CD4-positive, alpha-beta T cell treated with Interleukin-15 for 4 hours (primary cell): ENCODE data around the gene C2orf80.
"Not testable (repeated sequence)": the region's sequence is repeated elsewhere in the genome, so short reads cannot be mapped to it uniquely, and the experiment has no call there.

Experiments used
- DNase-seq: peaks from one replicate; pipeline ENCODE4 v3.0.0-alpha.2; 2020; ENCODE audit warnings: low spot score

The C2orf80 gene

GRCh38 chr2:208189810-208190503 lies at the start of gene C2orf80:
C2orf80 (minus strand) TSS chr2:208190030; CDS start chr2:208186986, 3,044 bp downstream.
- DNase-seq: no peak

GRCh38 chr2:208235860-208236259 lies 46.0 kb upstream of the C2orf80 start:
- no peak for DNase-seq

GRCh38 chr2:208234786-208235185 lies 45.0 kb upstream of the C2orf80 start:
- no peak for DNase-seq

GRCh38 chr2:208228476-208228875 lies 38.6 kb upstream of the C2orf80 start:
- no peak for DNase-seq

- no peak for DNase-seq
Observed at GRCh38 chr2:208227581-208228232, 37.9 kb upstream of the C2orf80 start.

- DNase-seq: no peak
Observed at GRCh38 chr2:208224802-208225201, 35.0 kb upstream of the C2orf80 start.

- no peak for DNase-seq
Observed at GRCh38 chr2:208222351-208222750, 32.5 kb upstream of the C2orf80 start.

- not testable (repeated sequence) for DNase-seq
Observed at GRCh38 chr2:208221873-208222272, 32.0 kb upstream of the C2orf80 start.

- DNase-seq: no peak
Observed at GRCh38 chr2:208210688-208211451, 21.0 kb upstream of the C2orf80 start.

GRCh38 chr2:208208335-208209085 lies 18.7 kb upstream of the C2orf80 start:
- no peak for DNase-seq

GRCh38 chr2:208207769-208208168 lies 17.9 kb upstream of the C2orf80 start:
- DNase-seq: no peak

- DNase-seq: no peak
Observed at GRCh38 chr2:208204166-208204565, 14.3 kb upstream of the C2orf80 start.

- DNase-seq: no peak
Observed at GRCh38 chr2:208195531-208195930, 5.7 kb upstream of the C2orf80 start.

GRCh38 chr2:208192611-208193236 lies 2.9 kb upstream of the C2orf80 start:
- no peak for DNase-seq

GRCh38 chr2:208189069-208189809 lies 591 bp downstream of the C2orf80 start:
- no peak for DNase-seq

GRCh38 chr2:208186893-208187292 lies 2.9 kb downstream of the C2orf80 start:
- no peak for DNase-seq

- no peak for DNase-seq
Observed at GRCh38 chr2:208186465-208186864, 3.4 kb downstream of the C2orf80 start.

- no peak for DNase-seq
Observed at GRCh38 chr2:208183972-208184705, 5.7 kb downstream of the C2orf80 start.

GRCh38 chr2:208183526-208183925 lies 6.3 kb downstream of the C2orf80 start:
- no peak for DNase-seq

- DNase-seq: no peak
Observed at GRCh38 chr2:208182835-208183234, 7.0 kb downstream of the C2orf80 start.
